ENCODE results near the gene PCCA. TPM values are rescaled to one million over a fixed set of nuclear protein-coding genes. Genes with fewer than 3 reads are reported as not detected.

PCCA gene
- total and polyA plus RNA-seq, 4 donors: 30.1 to 160 (median 76.3) TPM

- Histone ChIP-seq H3K4me3 (ENCODE audit: low read depth in 1 of 3, low read length in 3 of 3) (no peak overlapping the region), H3K9me3 (ENCODE audit: control insufficient read depth in 4 of 4, low read length in 3 of 4) (no peaks in the 10 kb centered on the region), H3K36me3 (ENCODE audit: control insufficient read depth in 4 of 4, insufficient read depth in 3 of 4, low read depth in 1 of 4, low read length in 3 of 4) (peaks cover 0 to 4% (median under 1%) of the 10 kb centered on the region in 4 donors), H3K9ac (ENCODE audit: low read depth in 1 of 2, low read length in 2 of 2) (no peak overlapping the region), H3K27me3 (ENCODE audit: control insufficient read depth in 4 of 4, insufficient read depth in 4 of 4, low read length in 3 of 4) (no peaks in the 10 kb centered on the region), H3K4me1 (ENCODE audit: control insufficient read depth in 4 of 4, insufficient read depth in 4 of 4, low read length in 3 of 4) (peaks cover 0 to 42% (median 25%) of the 10 kb centered on the region in 4 donors), H3K27ac (ENCODE audit: low read depth in 1 of 2, low read length in 2 of 2) (peak overlapping the region in 1 of 2 donors; percentile 31)
- TF ChIP-seq RAD21 (IDR thresholded peaks at IDR 0.05) (no peak), GABPA (IDR thresholded peaks at IDR 0.05 in 1 of 2, conservative IDR thresholded peaks at IDR 0.05 in 1 of 2) (no peak), NR2F2 (IDR thresholded peaks at IDR 0.05) (no peak), MAX (IDR thresholded peaks at IDR 0.05) (no peak), REST (IDR thresholded peaks at IDR 0.05) (no peak), ATF3 (IDR thresholded peaks at IDR 0.05) (no peak), CTCF (IDR thresholded peaks at IDR 0.05; ENCODE audit: low read depth, low read length, missing input control) (no peak), EGR1 (IDR thresholded peaks at IDR 0.05; ENCODE audit: low read depth in 2 of 2) (no peak), HNF4G (IDR thresholded peaks at IDR 0.05) (no peak)
- WGBS: 52% methylated on average over 4 of the region's 4 CpGs
- no peak for DNase-seq (ENCODE audit: low spot score)
Measured at GRCh38 chr13:100234524-100235136, 145.7 kb downstream of the PCCA start.

- Histone ChIP-seq H3K4me1 (ENCODE audit: control insufficient read depth in 4 of 4, insufficient read depth in 4 of 4, low read length in 3 of 4) (peaks cover 0 to 39% (median 21%) of the 10 kb centered on the region in 4 donors), H3K9ac (ENCODE audit: low read depth in 1 of 2, low read length in 2 of 2) (no peak overlapping the region), H3K36me3 (ENCODE audit: control insufficient read depth in 4 of 4, insufficient read depth in 3 of 4, low read depth in 1 of 4, low read length in 3 of 4) (peaks cover 0 to 4% (median under 1%) of the 10 kb centered on the region in 4 donors), H3K27ac (ENCODE audit: low read depth in 1 of 2, low read length in 2 of 2) (no peak overlapping the region), H3K4me3 (ENCODE audit: low read depth in 1 of 3, low read length in 3 of 3) (no peak overlapping the region), H3K27me3 (ENCODE audit: control insufficient read depth in 4 of 4, insufficient read depth in 4 of 4, low read length in 3 of 4) (no peaks in the 10 kb centered on the region), H3K9me3 (ENCODE audit: control insufficient read depth in 4 of 4, low read length in 3 of 4) (no peaks in the 10 kb centered on the region)
- DNase-seq (ENCODE audit: low spot score): no peak
- WGBS: 15% methylated on average over 5 of the region's 5 CpGs
- TF ChIP-seq ZBTB33 (IDR thresholded peaks at IDR 0.05) (no peak), HNF4G (IDR thresholded peaks at IDR 0.05) (no peak), RAD21 (IDR thresholded peaks at IDR 0.05) (peak; percentile 85 to 88), CTCF (IDR thresholded peaks at IDR 0.05; ENCODE audit: low read depth, low read length, missing input control) (peak; percentile 62), SP1 (IDR thresholded peaks at IDR 0.05) (no peak), HNF4A (conservative IDR thresholded peaks at IDR 0.05) (no peak), MAX (IDR thresholded peaks at IDR 0.05) (no peak), ATF3 (IDR thresholded peaks at IDR 0.05) (no peak), YY1 (IDR thresholded peaks at IDR 0.05) (no peak), REST (IDR thresholded peaks at IDR 0.05) (no peak), FOXA2 (IDR thresholded peaks at IDR 0.05) (no peak)
Measured at GRCh38 chr13:100235311-100235901, 146.5 kb downstream of the PCCA start.

All from liver (tissue), 9 donors.